ENCODE measurements around the gene PITX1.

PITX1 gene

GRCh38 chr5:135061001-135061400 lies 27.0 kb upstream of the PITX1 start:
- DNase-seq, result no peak

DNA sequence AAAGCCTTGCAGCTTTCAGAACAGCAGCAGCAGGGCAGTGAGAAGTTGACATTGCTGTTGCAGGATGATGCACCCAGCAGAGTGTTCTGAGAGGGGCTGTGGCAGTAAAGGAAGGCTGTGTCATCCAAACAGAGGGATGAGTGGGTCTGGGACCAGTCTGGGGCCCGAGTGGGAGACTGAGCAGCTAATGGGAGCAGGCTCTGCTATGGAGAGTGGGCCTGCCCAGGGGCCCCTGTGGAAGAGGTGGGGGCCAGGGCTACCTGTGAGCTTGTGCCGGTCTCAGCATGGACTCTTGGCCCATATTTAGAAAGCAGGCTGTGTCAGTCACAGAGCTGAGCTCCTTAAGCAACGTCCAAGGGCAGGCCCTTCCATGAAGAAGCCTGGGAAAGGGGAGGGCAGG lies 26.0 kb upstream of the PITX1 start:
- no peak for DNase-seq

GRCh38 chr5:135059000-135059923 lies 25.2 kb upstream of the PITX1 start:
- no peak for DNase-seq

GRCh38 chr5:135058331-135058732 lies 24.3 kb upstream of the PITX1 start:
- no peak for DNase-seq

- no peak for DNase-seq
Measured at GRCh38 chr5:135057233-135057632, 23.2 kb upstream of the PITX1 start.

DNA sequence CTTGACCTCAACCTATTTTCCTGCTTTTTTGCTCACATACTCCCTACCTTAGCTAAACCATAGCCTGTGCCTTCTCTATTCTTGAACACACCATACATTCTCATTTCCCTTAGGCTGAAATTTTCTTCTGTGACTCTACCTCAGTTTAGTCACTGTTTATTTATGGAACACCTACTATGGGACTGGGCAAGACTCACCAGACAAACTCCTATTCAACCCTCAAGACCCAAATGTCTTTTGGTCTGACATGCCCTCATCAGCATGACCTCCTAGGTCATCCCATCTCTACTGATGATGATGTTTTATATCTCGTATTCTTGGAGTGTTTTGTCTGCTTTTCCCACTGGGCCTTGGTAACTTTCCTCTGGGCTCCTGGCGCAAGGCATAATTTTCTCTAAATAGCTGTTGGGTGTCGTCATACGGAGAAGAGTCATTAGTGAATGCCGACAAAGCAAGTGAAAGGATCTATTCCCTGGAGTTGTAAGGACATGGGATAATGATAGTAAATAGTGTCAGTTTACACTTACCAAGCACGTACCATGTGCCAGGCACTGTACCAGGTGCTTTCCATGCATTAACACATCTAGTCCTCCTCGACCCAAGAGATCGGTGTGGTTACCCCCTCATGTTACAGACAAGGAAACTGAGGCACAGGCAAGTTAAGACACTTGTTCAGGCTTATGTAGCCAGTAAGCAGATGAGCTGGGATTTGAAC lies 22.4 kb upstream of the PITX1 start:
- DNase-seq, result no peak

DNA sequence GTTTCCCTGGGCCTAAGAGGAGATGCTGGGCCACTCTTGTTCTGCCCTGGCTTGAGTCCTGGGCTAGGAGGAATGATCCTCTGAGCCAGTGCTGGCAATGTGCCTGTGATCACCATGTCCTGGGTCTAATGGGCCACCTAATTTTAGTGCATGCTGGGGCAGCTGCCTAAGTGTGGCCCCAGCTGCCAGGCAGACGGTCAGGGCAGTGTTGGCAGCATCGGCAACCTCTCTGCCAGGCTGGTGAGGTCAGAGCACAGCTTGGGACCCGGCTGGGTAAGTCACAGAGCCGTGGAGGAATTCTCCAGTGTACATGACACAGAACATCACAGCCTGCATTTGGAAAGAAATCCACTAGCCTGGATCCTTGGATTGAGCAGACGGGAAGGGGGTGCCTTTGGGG lies 21.4 kb upstream of the PITX1 start:
- DNase-seq, result no peak

DNA sequence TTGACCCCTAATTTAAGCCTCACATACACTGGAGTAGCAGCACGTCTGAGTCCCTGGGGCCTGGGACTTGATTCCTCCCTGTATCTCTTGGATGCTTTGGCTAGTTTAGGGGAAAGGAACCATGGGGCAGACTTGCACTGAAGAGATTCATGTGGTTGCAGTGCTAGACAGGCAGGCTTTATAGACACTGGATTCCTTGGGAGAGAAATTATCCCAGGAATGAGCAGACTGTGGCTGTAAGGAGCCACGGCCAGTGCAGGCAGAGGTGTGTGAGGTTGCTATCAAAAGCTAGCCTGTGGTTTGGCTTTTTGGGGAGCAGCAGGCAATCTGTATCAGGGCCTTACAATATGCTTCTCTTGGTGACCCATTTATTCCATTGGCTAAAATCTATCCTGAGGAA lies 20.5 kb upstream of the PITX1 start:
- no peak for DNase-seq

DNA sequence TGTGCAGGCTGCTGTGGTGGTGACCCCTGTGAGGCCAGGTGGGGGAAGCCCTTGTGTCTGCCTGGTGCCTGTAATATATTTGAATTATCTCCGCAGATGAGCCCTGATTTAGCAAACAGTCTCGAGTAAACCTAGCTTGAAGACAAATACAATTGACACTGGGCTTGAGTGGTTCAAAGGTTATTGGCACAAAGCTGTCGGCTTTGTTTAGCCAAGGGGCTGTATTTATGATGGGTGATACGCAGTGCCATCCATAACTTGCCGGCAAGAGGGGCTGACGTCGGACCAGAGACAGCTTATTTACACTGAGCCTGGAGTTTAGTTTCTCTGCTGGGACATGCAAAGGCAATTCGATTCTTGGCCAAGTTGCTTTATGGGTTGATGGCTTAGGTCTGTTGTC lies 20.0 kb upstream of the PITX1 start:
- DNase-seq, result no peak

DNA sequence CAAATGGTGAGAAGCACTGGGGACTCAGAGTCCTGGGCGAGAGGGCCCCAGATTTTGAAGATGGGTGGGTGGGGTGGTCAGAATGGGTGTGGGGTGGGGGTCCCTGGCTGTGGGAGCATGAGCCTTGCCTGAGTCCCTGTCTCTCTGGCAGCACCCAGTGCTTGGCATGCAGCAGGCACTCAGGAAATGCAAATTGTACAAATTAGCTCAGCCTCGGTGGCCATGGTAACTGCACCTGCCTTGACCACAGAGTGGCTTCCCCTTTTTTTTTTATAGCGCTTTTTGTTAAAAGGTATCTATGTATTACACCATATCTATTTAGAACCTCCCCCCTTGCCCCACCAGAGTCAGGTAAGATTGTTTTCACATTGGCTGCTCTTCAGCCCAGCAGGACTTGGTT lies 19.2 kb upstream of the PITX1 start:
- DNase-seq, result no peak

GRCh38 chr5:135052511-135053145 lies 18.6 kb upstream of the PITX1 start:
- no peak for DNase-seq

- no peak for DNase-seq
Measured at GRCh38 chr5:135051872-135052271, 17.8 kb upstream of the PITX1 start.

GRCh38 chr5:135051399-135051798 lies 17.4 kb upstream of the PITX1 start:
- DNase-seq, result no peak

- no peak for DNase-seq
Measured at GRCh38 chr5:135050244-135050767, 16.3 kb upstream of the PITX1 start.

DNA sequence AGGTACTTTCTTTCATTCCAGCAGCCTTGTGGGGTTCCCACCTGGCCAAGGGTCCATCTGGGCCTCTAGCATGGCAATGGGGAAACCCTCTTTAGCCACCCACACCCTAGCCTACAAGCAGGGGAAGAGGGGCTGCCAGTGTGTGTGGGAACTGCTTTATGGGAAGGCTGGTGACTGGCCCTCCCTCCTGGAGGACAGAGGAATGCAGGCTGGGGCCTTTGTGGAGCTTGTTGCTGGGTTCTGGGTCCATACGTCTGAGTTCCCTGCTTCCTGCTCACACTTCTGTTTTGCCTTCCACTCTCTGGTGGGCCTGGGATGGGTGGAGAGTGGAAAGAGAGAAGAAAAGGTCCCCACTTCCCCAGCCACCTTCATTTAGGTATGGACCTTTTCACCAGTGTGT lies 14.9 kb upstream of the PITX1 start:
- DNase-seq, result no peak

DNA sequence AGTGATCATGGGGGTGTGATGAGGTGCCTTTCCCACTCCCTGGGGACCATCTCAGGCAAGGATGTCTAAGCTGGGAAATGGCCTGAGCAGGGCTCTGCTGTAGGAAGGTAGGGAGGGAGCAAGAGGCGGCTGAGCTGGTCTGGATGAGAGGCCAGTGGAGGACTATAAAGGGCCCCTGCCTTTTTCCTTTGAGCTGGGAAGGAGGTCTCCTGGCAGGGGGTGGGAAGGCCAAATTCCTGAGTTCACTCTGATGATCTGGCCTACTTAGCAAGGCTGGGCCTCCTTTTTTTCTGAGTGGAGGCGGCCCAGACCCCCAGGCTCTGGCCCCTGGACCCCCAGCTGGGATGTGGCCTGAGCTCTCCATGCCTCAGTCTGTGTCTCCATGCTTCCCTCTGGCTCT lies 14.3 kb upstream of the PITX1 start:
- no peak for DNase-seq

GRCh38 chr5:135047347-135047695 lies 13.3 kb upstream of the PITX1 start:
- DNase-seq, result no peak

DNA sequence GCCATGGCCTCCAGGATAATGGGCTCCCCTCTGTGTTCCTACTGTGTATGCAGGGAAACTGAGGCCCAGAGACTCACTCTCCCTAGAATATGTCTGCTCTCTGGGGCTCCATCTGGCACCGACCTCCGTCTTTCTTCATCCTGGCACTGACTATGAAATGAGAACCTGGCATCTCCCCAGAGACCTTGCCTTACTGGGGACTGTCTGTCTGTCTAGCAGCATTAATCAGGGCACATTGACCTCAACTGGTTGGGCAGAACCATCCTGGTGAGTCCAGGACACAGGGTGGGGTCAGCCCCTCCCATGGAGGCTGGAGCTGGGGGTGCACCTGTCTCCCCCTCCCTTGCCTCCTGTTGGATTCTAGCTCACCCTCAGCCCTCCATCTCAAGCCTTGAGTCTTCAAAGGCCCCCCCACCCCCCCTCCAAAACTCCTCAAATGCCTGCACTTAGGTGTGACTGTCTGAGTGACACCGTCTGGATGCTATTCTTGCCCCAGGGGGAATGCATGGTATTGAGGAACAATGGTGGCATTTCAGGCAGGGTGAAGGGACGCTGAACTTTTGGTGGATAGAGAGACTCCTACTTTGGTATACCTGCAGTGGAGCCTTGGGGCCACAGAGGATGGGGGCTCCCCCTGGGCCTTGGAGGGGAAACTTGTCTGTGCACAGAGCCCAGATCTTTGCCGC lies 12.8 kb upstream of the PITX1 start:
- DNase-seq, result no peak

GRCh38 chr5:135045488-135045887 lies 11.5 kb upstream of the PITX1 start:
- DNase-seq, result no peak

DNA sequence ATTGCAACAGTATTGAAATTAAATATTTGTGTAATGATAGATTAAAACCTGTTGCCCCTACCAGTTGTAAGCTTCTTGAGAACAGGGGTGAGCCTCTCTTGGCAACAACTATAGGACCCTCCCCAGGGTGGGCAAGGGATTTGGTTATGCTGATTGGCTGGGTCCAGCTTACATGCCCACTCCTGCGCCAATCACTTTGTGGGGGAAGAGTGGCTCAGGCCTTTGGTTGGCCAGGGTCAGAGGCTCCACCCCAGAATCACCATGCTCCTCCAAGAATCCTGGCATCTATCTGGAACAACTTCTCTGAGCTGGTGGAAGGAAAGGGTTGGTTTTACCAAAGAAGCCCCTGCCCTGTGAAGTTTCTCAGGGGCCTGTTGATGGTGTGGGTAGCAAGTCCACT lies 8.6 kb upstream of the PITX1 start:
- DNase-seq, result no peak

DNA sequence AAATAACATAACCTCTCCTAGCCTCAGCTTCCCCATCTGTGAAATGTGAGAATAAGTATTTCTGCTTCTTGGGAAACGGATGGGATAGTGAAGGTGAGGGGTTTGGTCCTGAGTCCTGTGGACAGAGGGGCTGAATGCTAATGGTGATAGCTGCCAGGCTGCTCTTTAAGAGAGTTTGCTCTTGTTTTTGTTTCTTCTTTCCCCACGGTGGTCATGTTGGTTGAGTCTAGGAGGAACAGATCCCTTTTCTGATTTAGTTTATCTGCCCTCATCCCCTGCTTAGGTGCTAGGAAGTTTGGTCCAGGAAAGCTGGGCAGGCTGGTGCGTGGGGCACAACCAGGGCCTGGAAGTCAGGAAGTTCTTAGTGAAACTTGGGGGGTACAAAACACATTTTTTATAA lies 7.7 kb upstream of the PITX1 start:
- no peak for DNase-seq

GRCh38 chr5:135041145-135041587 lies 7.1 kb upstream of the PITX1 start:
- DNase-seq, result no peak

Data from DMS153 (cell line).